HUES48 (cell line): ENCODE results near the gene LDB2.

Source experiments
- H3K27ac ChIP-seq: one replicate; pipeline ENCODE4 v1.7.0; 2013; ENCODE audit warnings: low read depth, low read length, inconsistent platforms
- H3K27me3 ChIP-seq: 2 replicates; pipeline ENCODE4 v1.6.1; 2013; ENCODE audit warnings: mild to moderate bottlenecking, low read length; ENCODE audit not compliant: control insufficient read depth, insufficient read depth
- H3K36me3 ChIP-seq: 2 replicates; pipeline ENCODE4 v1.6.1; 2013; ENCODE audit warnings: low read length; ENCODE audit not compliant: control insufficient read depth, insufficient read depth
- H3K4me1 ChIP-seq: 2 replicates; pipeline ENCODE4 v1.6.1; 2013; ENCODE audit warnings: mild to moderate bottlenecking, low read length; ENCODE audit not compliant: control insufficient read depth, insufficient read depth
- H3K4me3 ChIP-seq: 2 replicates; pipeline ENCODE4 v1.5.1; 2013; ENCODE audit warnings: mild to moderate bottlenecking, low read depth, low read length
- H3K9ac ChIP-seq: 2 replicates; pipeline ENCODE4 v1.6.1; 2013; ENCODE audit warnings: mild to moderate bottlenecking, low read depth, low read length, moderate library complexity
- H3K9me3 ChIP-seq: 2 replicates; pipeline ENCODE4 v1.6.1; 2013; ENCODE audit warnings: low read length; ENCODE audit not compliant: control insufficient read depth, insufficient read depth

LDB2 gene

DNA sequence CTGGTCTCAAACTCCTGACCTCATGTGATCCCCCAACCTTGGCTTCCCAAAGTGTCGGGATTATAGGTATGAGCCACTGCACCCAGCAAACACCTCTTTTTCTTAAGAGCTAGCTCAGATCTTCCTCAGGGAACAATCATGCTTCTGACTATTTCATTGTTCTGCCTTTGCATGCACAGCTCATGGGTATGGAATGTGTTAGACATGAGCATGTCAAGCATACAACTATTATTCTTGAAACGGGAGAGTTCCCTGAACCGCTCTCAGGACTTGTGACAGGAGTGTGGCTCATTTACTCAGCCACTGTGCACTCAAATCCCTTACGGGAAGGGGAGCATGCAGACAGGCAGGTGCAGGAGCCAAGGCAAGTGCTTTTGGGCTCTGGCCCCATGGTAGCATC is 440.5 kb downstream of the LDB2 start:
- Histone ChIP-seq H3K9ac (no peak overlapping the region), H3K4me3 (no peak overlapping the region), H3K27ac (no peak overlapping the region), H3K27me3 (peaks cover 43% of the 10 kb centered on the region), H3K36me3 (no peaks in the 10 kb centered on the region), H3K9me3 (no peaks in the 10 kb centered on the region), H3K4me1 (no peaks in the 10 kb centered on the region)
